Panc1 (cell line): Measurements from ENCODE around the gene RNU5D-1. TPM values are rescaled to one million over a fixed set of nuclear protein-coding genes. Genes with fewer than 3 reads are reported as not detected.
"Not testable (repeated sequence)": the region's sequence is repeated elsewhere in the genome, so short reads cannot be mapped to it uniquely, and the experiment has no call there.

ENCODE experiments used
- ATAC-seq: fragments of 200-7000 bp; cut with Tn5 transposase; 2 replicates; pipeline ENCODE4 v1.9.1; 2020; ENCODE audit warnings: mild to moderate bottlenecking, moderate library complexity
- BruUV-seq: library from RNA; stranded (reverse); fragments of 400-500 nt; replicated peaks from 2 replicates; lab custom pipeline; 2021; lab: Mats Ljungman, UMichigan
- CTCF ChIA-PET: fragments of 300-600 bp; sonication (Branson Sonifier 250); formaldehyde crosslinking; loops from one replicate; lab custom pipeline; 2022; ENCODE audit warnings: antibody characterized with exemption; lab: Charles Lee
- POLR2A ChIA-PET: fragments of 300-600 bp; sonication (Branson Sonifier 250); formaldehyde crosslinking; loops from one replicate; lab custom pipeline; 2022; ENCODE audit warnings: antibody characterized with exemption; lab: Charles Lee
- DNase-seq: peaks from one replicate; pipeline ENCODE4 v3.0.0-alpha.2; 2010; ENCODE audit warnings: low read depth, low spot score
- H3K27ac ChIP-seq: 2 replicates; pipeline ENCODE4 v1.5.1; 2011; ENCODE audit warnings: mild to moderate bottlenecking, low read length, inconsistent platforms
- H3K27me3 ChIP-seq: fragments of 200-500 bp; sonication (Bioruptor generic); 2 replicates; pipeline ENCODE4 v1.6.0; 2014; ENCODE audit warnings: low read length, inconsistent platforms; ENCODE audit not compliant: control insufficient read depth, insufficient read depth
- H3K36me3 ChIP-seq: fragments of 200-500 bp; sonication (Bioruptor generic); 2 replicates; pipeline ENCODE4 v1.5.1; 2014; ENCODE audit warnings: inconsistent platforms, mild to moderate bottlenecking, low read length, moderate library complexity; ENCODE audit not compliant: control insufficient read depth, insufficient read depth
- H3K4me1 ChIP-seq: 2 replicates; pipeline ENCODE4 v1.5.1; 2011; ENCODE audit warnings: inconsistent platforms, mild to moderate bottlenecking, low read length, moderate library complexity; ENCODE audit not compliant: control insufficient read depth, insufficient read depth
- H3K4me3 ChIP-seq, 2 experiments: 2 replicates each; pipeline ENCODE4 v1.5.1; 2011 to 2012; ENCODE audit warnings: low read depth in 2 of 2, low read length in 2 of 2, mild to moderate bottlenecking in 2 of 2, inconsistent platforms in 1 of 2, moderate library complexity in 1 of 2
- H3K9me3 ChIP-seq: fragments of 200-500 bp; sonication (Bioruptor generic); 2 replicates; pipeline ENCODE4 v1.5.1; 2014; ENCODE audit warnings: low read depth, mild to moderate bottlenecking, inconsistent platforms, low read length, moderate library complexity; ENCODE audit not compliant: control insufficient read depth, insufficient read depth
- CTCF ChIP-seq: fragments of 450-650 bp; IDR thresholded peaks from 2 replicates; pipeline ENCODE4 v1.5.1; 2017; ENCODE audit warnings: mild to moderate bottlenecking
- POLR2AphosphoS5 ChIP-seq: IDR thresholded peaks from 2 replicates; pipeline ENCODE4 v1.6.1; 2012; ENCODE audit warnings: mild to moderate bottlenecking, low read depth, low read length, moderate library complexity
- REST ChIP-seq, 2 experiments: IDR thresholded peaks; 2 replicates each; pipeline ENCODE4 v1.6.1; 2011 to 2012; ENCODE audit warnings: low read depth in 2 of 2, control low read depth in 1 of 2, low read length in 1 of 2, mild to moderate bottlenecking in 1 of 2, moderate library complexity in 1 of 2; ENCODE audit not compliant: insufficient read depth in 1 of 2
- SIN3A ChIP-seq: IDR thresholded peaks from 2 replicates; pipeline ENCODE4 v1.6.1; 2012; ENCODE audit warnings: low read depth, mild to moderate bottlenecking, low read length, moderate library complexity, borderline replicate concordance; ENCODE audit not compliant: insufficient read depth
- TCF7L2 ChIP-seq: IDR thresholded peaks from 2 replicates; pipeline ENCODE4 v1.6.1; 2011; ENCODE audit warnings: mild to moderate bottlenecking, low read depth, low read length, inconsistent platforms
- in situ Hi-C: cut with HindIII; loops from 2 replicates; pipeline ENCODE4 v1.10.0; 2016; ENCODE audit warnings: low sequenced_read_pairs, low pct_unique_long_range_greater_than_20kb
- intact Hi-C: fragments of 100-400 bp; cut with micrococcal nuclease; formaldehyde crosslinking; loops from one replicate; pipeline ENCODE4 v1.10.0; 2022; ENCODE audit not compliant: unreplicated experiment
- total RNA-seq: library from RNA; stranded (reverse); gene quantifications from one replicate; pipeline ENCODE4 v1.2.1, GENCODE V29; 2021; ENCODE audit not compliant: unreplicated experiment

RNU5D-1 gene
- total RNA-seq, 1 experiment from 2014 or later, result not detected

- BruUV-seq, result no TSS peak
- no peak overlapping the region for H3K4me3 ChIP-seq
- H3K27ac ChIP-seq, result no peak overlapping the region
- ATAC-seq (no peak), DNase-seq (no peak)
- CTCF ChIA-PET, result interaction anchor here (0.7 kb wide), 1 partner anchor 178 kb away, joined by 4 read pairs; no protein-coding TSS in a partner anchor
- no peaks in the 10 kb centered on the region for H3K4me1 ChIP-seq
- H3K36me3 ChIP-seq, result no peaks in the 10 kb centered on the region
- POLR2A ChIA-PET, result no interaction called here
- no peaks in the 10 kb centered on the region for H3K27me3 ChIP-seq
- TF ChIP-seq REST (IDR thresholded peaks at IDR 0.05; ENCODE audit: insufficient read depth in 1 of 2, low read depth in 2 of 2, low read length in 1 of 2) (no peak), CTCF (no peak), TCF7L2 (no peak), SIN3A (no peak), POLR2AphosphoS5 (no peak)
- in situ Hi-C loops (no loop called here), intact Hi-C loops (no loop called here)
- no peaks in the 10 kb centered on the region for H3K9me3 ChIP-seq
Measured at GRCh38 chr1:44700573-44700972, 30.4 kb downstream of the RNU5D-1 start.

GRCh38 chr1:44699375-44699774, 31.6 kb downstream of the RNU5D-1 start:
- CTCF ChIA-PET, result interaction anchor here (0.7 kb wide), 1 partner anchor 15 kb away, joined by 4 read pairs; no protein-coding TSS in a partner anchor
- H3K4me1 ChIP-seq, POLR2A ChIA-PET, BruUV-seq, in situ Hi-C loops, H3K9me3 ChIP-seq, intact Hi-C loops, H3K27ac ChIP-seq, H3K27me3 ChIP-seq, DNase-seq, ATAC-seq, H3K4me3 ChIP-seq, H3K36me3 ChIP-seq: not testable (repeated sequence)

GRCh38 chr1:44698138-44698537, 32.8 kb downstream of the RNU5D-1 start:
- in situ Hi-C loops (no loop called here), intact Hi-C loops (no loop called here)
- Histone ChIP-seq H3K9me3 (no peaks in the 10 kb centered on the region), H3K4me1 (no peaks in the 10 kb centered on the region), H3K36me3 (no peaks in the 10 kb centered on the region), H3K4me3 (no peak overlapping the region), H3K27me3 (no peaks in the 10 kb centered on the region), H3K27ac (no peak overlapping the region)
- CTCF ChIA-PET, result no interaction called here
- no TSS peak for BruUV-seq
- DNase-seq, result no peak
- TF ChIP-seq CTCF, result no peak
- no peak for TF ChIP-seq POLR2AphosphoS5
- TF ChIP-seq TCF7L2, result no peak
- TF ChIP-seq SIN3A, result no peak
- TF ChIP-seq REST (IDR thresholded peaks at IDR 0.05; ENCODE audit: insufficient read depth in 1 of 2, low read depth in 2 of 2, low read length in 1 of 2), result no peak
- POLR2A ChIA-PET, result interaction anchor here (0.6 to 1.5 kb wide), 2 partner anchors 22 to 23 kb away, joined by 3 to 4 read pairs; no protein-coding TSS in a partner anchor
- no peak for ATAC-seq
